ENCODE data around the gene AP2S1.

- TF ChIP-seq POLR2AphosphoS5 (IDR thresholded peaks at IDR 0.05; ENCODE audit: low read depth, low read length): no peak
- TF ChIP-seq POLR2A (IDR thresholded peaks at IDR 0.05; ENCODE audit: low read depth, low read length): no peak
These were observed 36.0 kb upstream of the AP2S1 start for GRCh38 chr19:46886546-46887239.
